Thoracic aorta (tissue), 2 donors: ENCODE measurements around the gene AGT. TPM values are rescaled to one million over a fixed set of nuclear protein-coding genes. Genes with fewer than 3 reads are reported as not detected.

Source experiments
- ATAC-seq: fragments of 150-250 bp; one replicate; pipeline ENCODE4 v1.8.0; 2017; ENCODE audit warnings: low read depth; ENCODE audit not compliant: insufficient number of reproducible peaks, low FRiP score
- DNase-seq: peaks from one replicate; pipeline ENCODE4 v3.0.0-alpha.2; 2020; ENCODE audit warnings: low spot score
- H3K27ac ChIP-seq, 2 donors: fragments of 200-600 bp; sonication (generic); 1 replicate in 1 of 2; 2 replicates in 1 of 2; pipeline ENCODE4 v1.5.1; 2016; ENCODE audit warnings: mild to moderate bottlenecking in 2 of 2, moderate library complexity in 2 of 2
- H3K27me3 ChIP-seq: fragments of 200-600 bp; sonication (generic); replicated peaks from 2 replicates; pipeline ENCODE4 v1.6.0; 2016; ENCODE audit warnings: mild to moderate bottlenecking; ENCODE audit not compliant: insufficient read depth
- H3K36me3 ChIP-seq: fragments of 200-600 bp; sonication (generic); one replicate; pipeline ENCODE4 v1.5.1; 2016
- H3K4me1 ChIP-seq, 2 donors: fragments of 200-600 bp; sonication (generic); 1 replicate in 1 of 2; 2 replicates in 1 of 2; pipeline versions ENCODE4 v1.5.1 to v1.6.0; 2016; ENCODE audit warnings: low read depth in 2 of 2, mild to moderate bottlenecking in 1 of 2; ENCODE audit not compliant: control insufficient read depth in 1 of 2
- H3K4me3 ChIP-seq: fragments of 200-600 bp; sonication (generic); 2 replicates; pipeline ENCODE4 v1.5.1; 2016; ENCODE audit warnings: mild to moderate bottlenecking
- H3K9me3 ChIP-seq: fragments of 200-600 bp; sonication (generic); 2 replicates; pipeline ENCODE4 v1.5.1; 2016
- CTCF ChIP-seq: fragments of 200-600 bp; sonication (generic); IDR thresholded peaks from one replicate; pipeline ENCODE4 v1.5.1; 2019; ENCODE audit warnings: antibody characterized with exemption
- total RNA-seq, 2 donors: library from RNA; depleted of rRNA; stranded (reverse); fragments of >200 nt; gene quantifications; one replicate each; pipeline versions ENCODE4 v1.1.0 to v1.2.3, GENCODE V29; 2016

AGT gene
- total RNA-seq, 2 donors from 2014 or later: 42.0 to 69.1 TPM

DNA sequence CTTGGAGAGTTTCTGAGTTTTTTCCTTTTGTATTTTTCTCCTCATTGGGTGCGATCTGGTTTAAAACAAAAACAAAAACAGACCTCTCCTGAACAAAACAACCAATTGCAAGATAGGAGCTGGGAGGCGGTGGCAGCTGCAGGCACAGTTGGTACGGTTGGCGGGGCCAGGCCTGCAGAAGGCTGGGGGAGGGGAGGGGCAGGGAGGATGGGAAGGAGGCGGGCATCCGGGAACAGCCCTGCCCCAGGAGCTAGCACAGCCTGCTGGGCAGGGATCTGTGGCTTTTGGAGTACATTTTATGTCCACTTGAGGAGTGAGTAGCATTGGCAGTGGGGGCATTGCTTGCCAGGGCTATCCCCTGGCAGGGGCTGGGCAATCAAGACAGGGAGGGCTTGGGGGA lies 38.5 kb upstream of the AGT start:
- H3K4me3 ChIP-seq: no peak overlapping the region
- ATAC-seq: no peak
- no peak overlapping the region for H3K27ac ChIP-seq

GRCh38 chr1:230750986-230751625 lies 37.2 kb upstream of the AGT start:
- Histone ChIP-seq H3K27ac (no peak overlapping the region), H3K9me3 (no peaks in the 10 kb centered on the region), H3K27me3 (no peaks in the 10 kb centered on the region), H3K4me1 (no peaks in the 10 kb centered on the region), H3K4me3 (no peak overlapping the region), H3K36me3 (no peaks in the 10 kb centered on the region)
- ATAC-seq (no peak), DNase-seq (no peak)
- no peak for TF ChIP-seq CTCF

More for the DNA sequence above, 38.5 kb upstream of the AGT start:
- H3K4me1 ChIP-seq: no peaks in the 10 kb centered on the region
- no peak for DNase-seq
- no peak for TF ChIP-seq CTCF
- no peaks in the 10 kb centered on the region for H3K27me3 ChIP-seq
- H3K36me3 ChIP-seq: no peaks in the 10 kb centered on the region
- H3K9me3 ChIP-seq: no peaks in the 10 kb centered on the region

GRCh38 chr1:230750576-230750975 lies 36.7 kb upstream of the AGT start:
- no peaks in the 10 kb centered on the region for H3K36me3 ChIP-seq
- no peaks in the 10 kb centered on the region for H3K4me1 ChIP-seq
- no peak overlapping the region for H3K27ac ChIP-seq
- no peak overlapping the region for H3K4me3 ChIP-seq
- H3K27me3 ChIP-seq: no peaks in the 10 kb centered on the region
- no peak for DNase-seq
- H3K9me3 ChIP-seq: no peaks in the 10 kb centered on the region
- TF ChIP-seq CTCF: no peak
- no peak for ATAC-seq

GRCh38 chr1:230749635-230750034 lies 35.7 kb upstream of the AGT start:
- Histone ChIP-seq H3K27me3 (no peaks in the 10 kb centered on the region), H3K27ac (no peak overlapping the region), H3K36me3 (no peaks in the 10 kb centered on the region), H3K4me3 (no peak overlapping the region), H3K9me3 (no peaks in the 10 kb centered on the region), H3K4me1 (no peaks in the 10 kb centered on the region)
- no peak for ATAC-seq
- TF ChIP-seq CTCF: no peak
- DNase-seq: no peak

GRCh38 chr1:230749150-230749549 lies 35.2 kb upstream of the AGT start:
- Histone ChIP-seq H3K27ac (no peak overlapping the region), H3K36me3 (no peaks in the 10 kb centered on the region), H3K27me3 (no peaks in the 10 kb centered on the region), H3K4me3 (no peak overlapping the region), H3K9me3 (no peaks in the 10 kb centered on the region), H3K4me1 (no peaks in the 10 kb centered on the region)
- no peak for DNase-seq
- no peak for ATAC-seq
- TF ChIP-seq CTCF: no peak
